ENCODE measurements around the gene CCNA1.

CCNA1 gene

GRCh38 chr13:36432106-36432544 is at the start of gene CCNA1:
Gene CCNA1, plus strand, starts transcription at chr13:36432495. Its CDS starts 562 bp downstream, at chr13:36433057.
- DNase-seq (ENCODE audit: extremely low read depth in 1 of 2, low read depth in 1 of 2): peak in 1 of 2 donors; percentile 16

GRCh38 chr13:36385489-36385888 is 46.8 kb upstream of the CCNA1 start:
- no peak for DNase-seq (ENCODE audit: extremely low read depth in 1 of 2, low read depth in 1 of 2)

- no peak for DNase-seq (ENCODE audit: extremely low read depth in 1 of 2, low read depth in 1 of 2)
Observed at GRCh38 chr13:36395280-36395679, 37.0 kb upstream of the CCNA1 start.

- DNase-seq (ENCODE audit: extremely low read depth in 1 of 2, low read depth in 1 of 2): no peak
Observed at GRCh38 chr13:36405151-36405550, 27.1 kb upstream of the CCNA1 start.

GRCh38 chr13:36412736-36413135 is 19.6 kb upstream of the CCNA1 start:
- DNase-seq (ENCODE audit: extremely low read depth in 1 of 2, low read depth in 1 of 2): no peak

GRCh38 chr13:36413161-36413560 is 19.1 kb upstream of the CCNA1 start:
- DNase-seq (ENCODE audit: extremely low read depth in 1 of 2, low read depth in 1 of 2): no peak

GRCh38 chr13:36414461-36414860 is 17.8 kb upstream of the CCNA1 start:
- no peak for DNase-seq (ENCODE audit: extremely low read depth in 1 of 2, low read depth in 1 of 2)

GRCh38 chr13:36417331-36417730 is 15.0 kb upstream of the CCNA1 start:
- DNase-seq (ENCODE audit: extremely low read depth in 1 of 2, low read depth in 1 of 2): no peak

- DNase-seq (ENCODE audit: extremely low read depth in 1 of 2, low read depth in 1 of 2): no peak
Observed at GRCh38 chr13:36418022-36418805, 14.1 kb upstream of the CCNA1 start.

- peak in 1 of 2 donors; percentile 64 for DNase-seq (ENCODE audit: extremely low read depth in 1 of 2, low read depth in 1 of 2)
Observed at GRCh38 chr13:36420437-36420891, 11.8 kb upstream of the CCNA1 start.

GRCh38 chr13:36421447-36421846 is 10.8 kb upstream of the CCNA1 start:
- no peak for DNase-seq (ENCODE audit: extremely low read depth in 1 of 2, low read depth in 1 of 2)

- DNase-seq (ENCODE audit: extremely low read depth in 1 of 2, low read depth in 1 of 2): no peak
Observed at GRCh38 chr13:36428086-36428485, 4.2 kb upstream of the CCNA1 start.

- no peak for DNase-seq (ENCODE audit: extremely low read depth in 1 of 2, low read depth in 1 of 2)
Observed at GRCh38 chr13:36430247-36431203, 1.8 kb upstream of the CCNA1 start.

- no peak for DNase-seq (ENCODE audit: extremely low read depth in 1 of 2, low read depth in 1 of 2)
Observed at GRCh38 chr13:36431204-36432105, 840 bp upstream of the CCNA1 start.

GRCh38 chr13:36436811-36437210 is 4.5 kb downstream of the CCNA1 start:
- no peak for DNase-seq (ENCODE audit: extremely low read depth in 1 of 2, low read depth in 1 of 2)

GRCh38 chr13:36438594-36439483 is 6.5 kb downstream of the CCNA1 start:
- DNase-seq (ENCODE audit: extremely low read depth in 1 of 2, low read depth in 1 of 2): no peak

- no peak for DNase-seq (ENCODE audit: extremely low read depth in 1 of 2, low read depth in 1 of 2)
Observed at GRCh38 chr13:36445278-36445677, 13.0 kb downstream of the CCNA1 start.

GRCh38 chr13:36445891-36446351 is 13.6 kb downstream of the CCNA1 start:
- DNase-seq (ENCODE audit: extremely low read depth in 1 of 2, low read depth in 1 of 2): no peak

GRCh38 chr13:36447501-36447900 is 15.2 kb downstream of the CCNA1 start:
- no peak for DNase-seq (ENCODE audit: extremely low read depth in 1 of 2, low read depth in 1 of 2)

Data from stimulated activated CD8-positive, alpha-beta memory T cell treated with anti-CD3 and anti-CD28 coated beads, Interleukin-7, amount 100 ng/mL, for 48 hours (primary cell).